Breast epithelium (tissue), 3 donors: Measurements from ENCODE around the gene RAMACL.

Experiments
- CTCF ChIP-seq, 3 donors: fragments of 450-650 bp; IDR thresholded peaks; one replicate each; pipeline ENCODE4 v1.5.1; 2016 to 2017; ENCODE audit warnings: antibody characterized with exemption in 3 of 3, mild to moderate bottlenecking in 3 of 3, moderate library complexity in 3 of 3
- POLR2A ChIP-seq: fragments of 450-650 bp; IDR thresholded peaks from one replicate; pipeline ENCODE4 v1.6.1; 2016; ENCODE audit warnings: antibody characterized with exemption, mild to moderate bottlenecking, moderate library complexity

GRCh38 chr6:166556336-166556735 is 30.1 kb downstream of the RAMACL start:
- TF ChIP-seq CTCF (IDR thresholded peaks at IDR 0.05) (no peak), POLR2A (no peak)
